Astrocyte of the spinal cord (primary cell): ENCODE results near the gene SH3RF3.

Source experiments
- DNase-seq: peaks from one replicate; pipeline ENCODE4 v3.0.0; 2011; ENCODE audit warnings: low read depth, low spot score
- H3K4me3 ChIP-seq: 2 replicates; pipeline ENCODE4 v1.5.1; 2011; ENCODE audit warnings: low read depth, mild to moderate bottlenecking, low read length, moderate library complexity
- CTCF ChIP-seq: IDR thresholded peaks from 2 replicates; pipeline ENCODE4 v1.5.1; 2012; ENCODE audit warnings: low read depth, mild to moderate bottlenecking, low read length, inconsistent platforms
- in situ Hi-C: cut with HindIII; loops from 2 replicates; pipeline ENCODE4 v1.10.0; 2017; ENCODE audit warnings: low sequenced_read_pairs

The SH3RF3 gene

GRCh38 chr2:109128616-109129355 is at the start of gene SH3RF3:
Gene SH3RF3, plus strand, starts transcription at chr2:109129205.
- H3K4me3 ChIP-seq: peak within 1 kb of the TSS; percentile 73
- TF ChIP-seq CTCF: no peak
- in situ Hi-C loops: no loop called here
- DNase-seq: peak; percentile 56

GRCh38 chr2:109079590-109079989 is 49.4 kb upstream of the SH3RF3 start:
- DNase-seq: no peak
- H3K4me3 ChIP-seq: no peak overlapping the region
- in situ Hi-C loops: no loop called here
- no peak for TF ChIP-seq CTCF

GRCh38 chr2:109080109-109080508 is 48.9 kb upstream of the SH3RF3 start:
- in situ Hi-C loops: no loop called here
- no peak for TF ChIP-seq CTCF
- H3K4me3 ChIP-seq: no peak overlapping the region
- no peak for DNase-seq

GRCh38 chr2:109080757-109081156 is 48.2 kb upstream of the SH3RF3 start:
- in situ Hi-C loops: no loop called here
- no peak overlapping the region for H3K4me3 ChIP-seq
- no peak for DNase-seq
- TF ChIP-seq CTCF: no peak

- in situ Hi-C loops: no loop called here
- no peak for TF ChIP-seq CTCF
- DNase-seq: no peak
- no peak overlapping the region for H3K4me3 ChIP-seq
Observed at GRCh38 chr2:109081374-109081773, 47.6 kb upstream of the SH3RF3 start.

GRCh38 chr2:109083771-109084170 is 45.2 kb upstream of the SH3RF3 start:
- TF ChIP-seq CTCF: no peak
- in situ Hi-C loops: no loop called here
- H3K4me3 ChIP-seq: no peak overlapping the region
- DNase-seq: no peak
